ENCODE measurements around the gene LIG4. TPM values are rescaled to one million over a fixed set of nuclear protein-coding genes. Genes with fewer than 3 reads are reported as not detected.

The LIG4 gene
- total and polyA plus RNA-seq, 2 experiments from 2014 or later = 5.3 to 19.2 TPM

DNA sequence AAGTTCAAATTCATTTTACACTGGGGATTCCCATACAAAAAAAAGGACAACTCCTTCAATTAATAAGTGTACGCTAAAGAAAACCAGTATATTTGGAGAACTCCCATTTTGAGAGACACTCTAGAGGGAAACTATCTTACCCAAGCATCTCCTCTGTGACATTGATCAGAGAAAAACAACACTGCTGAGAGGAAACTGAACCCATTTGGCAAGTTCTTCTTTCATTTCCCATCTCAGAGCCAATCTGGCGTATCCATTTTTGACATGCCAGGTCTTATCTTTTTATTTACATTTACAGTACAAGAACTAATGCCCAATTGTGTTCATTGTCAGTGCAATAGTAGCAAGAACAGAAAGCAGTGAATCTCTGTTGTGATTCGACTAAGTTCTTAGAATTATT is 30.1 kb downstream of the LIG4 start:
- H3K9me2 ChIP-seq (replicated peaks; ENCODE audit: insufficient read depth) = no peaks in the 10 kb centered on the region
- no peak overlapping the region for H3K27ac ChIP-seq
- H2AFZ ChIP-seq = no peak overlapping the region
- no peak overlapping the region for H3K4me2 ChIP-seq
- H4K20me1 ChIP-seq (ENCODE audit: insufficient read depth, poor library complexity, severe bottlenecking) = no peaks in the 10 kb centered on the region
- no peak for DNase-seq (ENCODE audit: low spot score)
- no peak overlapping the region for H3K4me3 ChIP-seq
- no peaks in the 10 kb centered on the region for H3K4me1 ChIP-seq (ENCODE audit: insufficient read depth)
- 88% methylated on average over 3 of the region's 3 CpGs for WGBS (ENCODE audit: low lambda C conversion rate, missing lambda C conversion rate)
- TF ChIP-seq EZH2 (IDR thresholded peaks at IDR 0.05; ENCODE audit: borderline replicate concordance) = no peak
- TF ChIP-seq, protein P1, sequence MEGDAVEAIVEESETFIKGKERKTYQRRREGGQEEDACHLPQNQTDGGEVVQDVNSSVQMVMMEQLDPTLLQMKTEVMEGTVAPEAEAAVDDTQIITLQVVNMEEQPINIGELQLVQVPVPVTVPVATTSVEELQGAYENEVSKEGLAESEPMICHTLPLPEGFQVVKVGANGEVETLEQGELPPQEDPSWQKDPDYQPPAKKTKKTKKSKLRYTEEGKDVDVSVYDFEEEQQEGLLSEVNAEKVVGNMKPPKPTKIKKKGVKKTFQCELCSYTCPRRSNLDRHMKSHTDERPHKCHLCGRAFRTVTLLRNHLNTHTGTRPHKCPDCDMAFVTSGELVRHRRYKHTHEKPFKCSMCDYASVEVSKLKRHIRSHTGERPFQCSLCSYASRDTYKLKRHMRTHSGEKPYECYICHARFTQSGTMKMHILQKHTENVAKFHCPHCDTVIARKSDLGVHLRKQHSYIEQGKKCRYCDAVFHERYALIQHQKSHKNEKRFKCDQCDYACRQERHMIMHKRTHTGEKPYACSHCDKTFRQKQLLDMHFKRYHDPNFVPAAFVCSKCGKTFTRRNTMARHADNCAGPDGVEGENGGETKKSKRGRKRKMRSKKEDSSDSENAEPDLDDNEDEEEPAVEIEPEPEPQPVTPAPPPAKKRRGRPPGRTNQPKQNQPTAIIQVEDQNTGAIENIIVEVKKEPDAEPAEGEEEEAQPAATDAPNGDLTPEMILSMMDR (IDR thresholded peaks at IDR 0.05; ENCODE audit: poor library complexity) = no peak
- no peak for TF ChIP-seq EZH2phosphoT487 (IDR thresholded peaks at IDR 0.05; ENCODE audit: low read depth, severe bottlenecking, unreplicated experiment)
- no peaks in the 10 kb centered on the region for H3K27me3 ChIP-seq
- no peaks in the 10 kb centered on the region for H3K9me3 ChIP-seq (ENCODE audit: low read depth)
- H3K79me2 ChIP-seq = no peaks in the 10 kb centered on the region
- H3K36me3 ChIP-seq (replicated peaks; ENCODE audit: insufficient read depth, low read depth) = no peaks in the 10 kb centered on the region

DNA sequence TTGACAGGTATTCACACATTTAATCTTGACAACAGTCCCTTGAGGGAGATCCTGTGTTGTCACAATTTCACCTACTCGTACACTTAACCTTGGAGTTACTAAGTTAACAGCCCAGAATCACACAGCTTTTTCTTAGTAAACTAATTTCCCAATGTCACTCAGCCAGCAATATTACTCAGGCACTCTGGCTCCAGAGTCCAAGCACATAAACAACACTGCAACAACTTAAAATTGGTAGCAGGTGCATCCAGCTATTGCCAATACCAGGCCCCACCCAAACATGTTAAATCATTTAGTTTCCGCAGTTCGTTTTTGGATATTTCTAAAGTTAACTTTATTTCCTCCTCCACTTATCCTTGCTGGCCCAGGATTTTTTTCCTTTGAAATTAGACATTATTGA is 32.7 kb downstream of the LIG4 start:
- TF ChIP-seq EZH2phosphoT487 (IDR thresholded peaks at IDR 0.05; ENCODE audit: low read depth, severe bottlenecking, unreplicated experiment) (no peak), EZH2 (IDR thresholded peaks at IDR 0.05; ENCODE audit: borderline replicate concordance) (no peak)
- TF ChIP-seq, protein P1 (IDR thresholded peaks at IDR 0.05; ENCODE audit: poor library complexity) = no peak

DNA sequence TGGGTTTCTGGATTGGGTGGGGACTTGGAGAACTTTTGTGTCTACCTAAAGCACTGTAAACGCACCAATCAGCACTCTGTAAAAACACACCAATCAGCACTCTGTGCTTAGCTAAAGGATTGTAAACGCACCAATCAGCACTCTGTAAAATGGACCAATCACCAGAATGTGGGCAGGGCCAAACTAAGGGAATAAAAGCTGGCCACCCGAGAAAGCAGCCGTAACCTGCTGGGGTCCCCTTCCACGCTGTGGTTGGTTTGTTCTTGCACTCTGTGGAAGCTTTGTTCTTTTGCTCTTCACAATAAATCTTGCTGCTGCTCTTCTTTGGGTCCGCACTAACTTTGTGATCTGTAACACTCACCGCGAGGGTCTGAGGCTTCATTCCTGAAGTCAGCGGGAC is 37.3 kb downstream of the LIG4 start:
- H3K27ac ChIP-seq = no peak overlapping the region
- WGBS (ENCODE audit: low lambda C conversion rate, missing lambda C conversion rate) = 85% methylated on average over 9 of the region's 9 CpGs
- no peaks in the 10 kb centered on the region for H3K36me3 ChIP-seq (replicated peaks; ENCODE audit: insufficient read depth, low read depth)
- no peak overlapping the region for H3K4me2 ChIP-seq
- H4K20me1 ChIP-seq (ENCODE audit: insufficient read depth, poor library complexity, severe bottlenecking) = no peaks in the 10 kb centered on the region
- no peak overlapping the region for H3K4me3 ChIP-seq
- DNase-seq (ENCODE audit: low spot score) = no peak
- H3K9me3 ChIP-seq (ENCODE audit: low read depth) = no peaks in the 10 kb centered on the region
- no peaks in the 10 kb centered on the region for H3K4me1 ChIP-seq (ENCODE audit: insufficient read depth)
- no peaks in the 10 kb centered on the region for H3K9me2 ChIP-seq (replicated peaks; ENCODE audit: insufficient read depth)
- TF ChIP-seq, protein P1 (IDR thresholded peaks at IDR 0.05; ENCODE audit: poor library complexity) = no peak
- no peak for TF ChIP-seq EZH2phosphoT487 (IDR thresholded peaks at IDR 0.05; ENCODE audit: low read depth, severe bottlenecking, unreplicated experiment)
- no peak for TF ChIP-seq EZH2 (IDR thresholded peaks at IDR 0.05; ENCODE audit: borderline replicate concordance)
- no peaks in the 10 kb centered on the region for H3K27me3 ChIP-seq
- H2AFZ ChIP-seq = no peak overlapping the region
- H3K79me2 ChIP-seq = no peaks in the 10 kb centered on the region

More for the DNA sequence above, 32.7 kb downstream of the LIG4 start:
- H3K4me1 ChIP-seq (ENCODE audit: insufficient read depth) = no peaks in the 10 kb centered on the region
- H3K9me3 ChIP-seq (ENCODE audit: low read depth) = no peaks in the 10 kb centered on the region
- H3K27ac ChIP-seq = no peak overlapping the region
- H2AFZ ChIP-seq = no peak overlapping the region
- no peak for DNase-seq (ENCODE audit: low spot score)
- H3K9me2 ChIP-seq (replicated peaks; ENCODE audit: insufficient read depth) = no peaks in the 10 kb centered on the region
- no peaks in the 10 kb centered on the region for H3K36me3 ChIP-seq (replicated peaks; ENCODE audit: insufficient read depth, low read depth)
- H3K27me3 ChIP-seq = no peaks in the 10 kb centered on the region
- WGBS (ENCODE audit: low lambda C conversion rate, missing lambda C conversion rate) = 69% methylated on average over 3 of the region's 3 CpGs
- H3K79me2 ChIP-seq = no peaks in the 10 kb centered on the region
- H3K4me2 ChIP-seq = no peak overlapping the region
- no peak overlapping the region for H3K4me3 ChIP-seq
- no peaks in the 10 kb centered on the region for H4K20me1 ChIP-seq (ENCODE audit: insufficient read depth, poor library complexity, severe bottlenecking)

Measured in hepatocyte (in vitro differentiated cells).